Keratinocyte (primary cell): ENCODE measurements around the gene SWT1.
"Not testable (repeated sequence)": the region's sequence is repeated elsewhere in the genome, so short reads cannot be mapped to it uniquely, and the experiment has no call there.

Experiments
- EZH2 ChIP-seq: IDR thresholded peaks from one replicate; pipeline ENCODE4 v1.6.1; 2012; ENCODE audit warnings: inconsistent platforms, mild to moderate bottlenecking, low read length, moderate library complexity
- TF ChIP-seq, protein P1 (sequence below), 3 experiments: IDR thresholded peaks in 1 of 3; conservative IDR thresholded peaks in 1 of 3; optimal IDR thresholded peaks in 1 of 3; 2 replicates in 2 of 3; 3 replicates in 1 of 3; pipeline versions ENCODE3 to v1.5.1; 2011; ENCODE audit warnings: low read length in 3 of 3, mild to moderate bottlenecking in 3 of 3, moderate library complexity in 2 of 3, control low read depth in 1 of 3, inconsistent platforms in 1 of 3; ENCODE audit not compliant: insufficient read depth in 2 of 3; ENCODE audit errors: extremely low read depth in 1 of 3

GRCh38 chr1:185251928-185252327 lies 95.0 kb downstream of the SWT1 start:
- TF ChIP-seq, protein P1, sequence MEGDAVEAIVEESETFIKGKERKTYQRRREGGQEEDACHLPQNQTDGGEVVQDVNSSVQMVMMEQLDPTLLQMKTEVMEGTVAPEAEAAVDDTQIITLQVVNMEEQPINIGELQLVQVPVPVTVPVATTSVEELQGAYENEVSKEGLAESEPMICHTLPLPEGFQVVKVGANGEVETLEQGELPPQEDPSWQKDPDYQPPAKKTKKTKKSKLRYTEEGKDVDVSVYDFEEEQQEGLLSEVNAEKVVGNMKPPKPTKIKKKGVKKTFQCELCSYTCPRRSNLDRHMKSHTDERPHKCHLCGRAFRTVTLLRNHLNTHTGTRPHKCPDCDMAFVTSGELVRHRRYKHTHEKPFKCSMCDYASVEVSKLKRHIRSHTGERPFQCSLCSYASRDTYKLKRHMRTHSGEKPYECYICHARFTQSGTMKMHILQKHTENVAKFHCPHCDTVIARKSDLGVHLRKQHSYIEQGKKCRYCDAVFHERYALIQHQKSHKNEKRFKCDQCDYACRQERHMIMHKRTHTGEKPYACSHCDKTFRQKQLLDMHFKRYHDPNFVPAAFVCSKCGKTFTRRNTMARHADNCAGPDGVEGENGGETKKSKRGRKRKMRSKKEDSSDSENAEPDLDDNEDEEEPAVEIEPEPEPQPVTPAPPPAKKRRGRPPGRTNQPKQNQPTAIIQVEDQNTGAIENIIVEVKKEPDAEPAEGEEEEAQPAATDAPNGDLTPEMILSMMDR (optimal IDR thresholded peaks at IDR 0.05 in 1 of 3, IDR thresholded peaks at IDR 0.05 in 1 of 3, conservative IDR thresholded peaks at IDR 0.05 in 1 of 3; ENCODE audit: extremely low read depth in 1 of 3, insufficient read depth in 2 of 3, low read length in 3 of 3): not testable (repeated sequence)
- TF ChIP-seq EZH2: not testable (repeated sequence)
